T-cell (primary cell): Measurements from ENCODE around the gene RAB3IL1. TPM values are rescaled to one million over a fixed set of nuclear protein-coding genes. Genes with fewer than 3 reads are reported as not detected.

Source experiments
- ATAC-seq, 4 experiments: fragments of 200-7000 bp in 3 of 4; fragments of 150-1000 bp in 1 of 4; cut with Tn5 transposase; replicated peaks in 1 of 4; 1 replicate in 3 of 4; 2 replicates in 1 of 4; pipeline ENCODE4 v1.10.0; 2021; ENCODE audit warnings: moderate library complexity in 3 of 4, mild to moderate bottlenecking in 2 of 4, moderate number of reproducible peaks in 1 of 4
- CTCF ChIA-PET, 2 donors: fragments of 300-600 bp; sonication (Branson Sonifier 250); formaldehyde crosslinking; loops; one replicate each; lab custom pipeline; 2022; ENCODE audit warnings: antibody characterized with exemption in 2 of 2; lab: Charles Lee
- POLR2A ChIA-PET, 2 donors: fragments of 300-600 bp; sonication (Branson Sonifier 250); formaldehyde crosslinking; loops; one replicate each; lab custom pipeline; 2022; ENCODE audit warnings: antibody characterized with exemption in 2 of 2; lab: Charles Lee
- DNase-seq, 35 experiments: peaks; one replicate each; pipeline versions ENCODE4 v3.0.0 to v3.0.0-alpha.2; 2013 to 2023
- H3K27ac ChIP-seq: one replicate; pipeline ENCODE4 v1.5.1; 2013; ENCODE audit warnings: low read length
- H3K27me3 ChIP-seq, 2 experiments: replicated peaks in 1 of 2; 1 replicate in 1 of 2; 2 replicates in 1 of 2; pipeline versions ENCODE4 v1.6.1 to v1.7.0; 2013; ENCODE audit warnings: low read length in 1 of 2, mixed read lengths in 1 of 2; ENCODE audit not compliant: control insufficient read depth in 2 of 2, insufficient read depth in 2 of 2; ENCODE audit errors: extremely low read depth in 1 of 2
- H3K36me3 ChIP-seq, 2 donors: 1 replicate in 1 of 2; 2 replicates in 1 of 2; pipeline versions ENCODE4 v1.6.1 to v1.7.0; 2013; ENCODE audit warnings: low read length in 1 of 2; ENCODE audit not compliant: control insufficient read depth in 2 of 2, insufficient read depth in 1 of 2; ENCODE audit errors: extremely low read depth in 1 of 2
- H3K4me1 ChIP-seq, 2 experiments: 1 replicate in 1 of 2; 2 replicates in 1 of 2; pipeline versions ENCODE4 v1.6.1 to v1.7.0; 2013; ENCODE audit warnings: low read length in 2 of 2, mixed read lengths in 1 of 2; ENCODE audit not compliant: insufficient read depth in 2 of 2, control insufficient read depth in 1 of 2; ENCODE audit errors: extremely low read depth in 1 of 2
- H3K4me3 ChIP-seq, 2 donors: 1 replicate in 1 of 2; 2 replicates in 1 of 2; pipeline versions ENCODE4 v1.5.1 to v1.7.0; 2013; ENCODE audit warnings: mild to moderate bottlenecking in 2 of 2, low read length in 1 of 2, moderate library complexity in 1 of 2; ENCODE audit not compliant: control insufficient read depth in 1 of 2; ENCODE audit errors: extremely low read depth in 1 of 2
- H3K9me3 ChIP-seq: 2 replicates; pipeline ENCODE4 v1.7.0; 2013
- H3K27ac Mint-ChIP-seq, 2 donors: one replicate each; pipeline ENCODE4 v1.8.0; 2020 to 2021; ENCODE audit warnings: mild to moderate bottlenecking in 2 of 2, mixed read lengths in 2 of 2
- H3K27me3 Mint-ChIP-seq, 2 donors: one replicate each; pipeline ENCODE4 v1.8.0; 2021 to 2022; ENCODE audit warnings: mixed read lengths in 2 of 2
- H3K36me3 Mint-ChIP-seq: one replicate; pipeline ENCODE4 v1.8.0; 2021; ENCODE audit warnings: mixed read lengths
- H3K4me1 Mint-ChIP-seq, 3 donors: one replicate each; pipeline ENCODE4 v1.8.0; 2020 to 2022; ENCODE audit warnings: mixed read lengths in 3 of 3, mild to moderate bottlenecking in 1 of 3
- H3K4me3 Mint-ChIP-seq, 3 donors: one replicate each; pipeline ENCODE4 v1.8.0; 2020 to 2022; ENCODE audit warnings: mild to moderate bottlenecking in 3 of 3, mixed read lengths in 3 of 3, moderate library complexity in 3 of 3
- H3K9me3 Mint-ChIP-seq, 3 donors: one replicate each; pipeline ENCODE4 v1.8.0; 2020 to 2022; ENCODE audit warnings: mixed read lengths in 3 of 3
- WGBS: methylation state at CpG from one replicate; pipeline ENCODE4 v1.1.5; 2013; ENCODE audit warnings: missing lambda C conversion rate; ENCODE audit not compliant: insufficient coverage; 5-methylcytosine and 5-hydroxymethylcytosine counted together
- total RNA-seq, 35 experiments: library from RNA in 6 of 35; stranded (reverse) in 6 of 35; fragments of 120-200 nt in 1 of 35; gene quantifications; one replicate each; pipeline versions ENCODE4 v1.2.1 to v1.2.4 and lab custom pipeline; 2013 to 2026

RAB3IL1 gene
- total RNA-seq, 5 donors from 2014 or later (not counting 1 experiment from before 2014, with no cell fraction given), result 0.12 to 0.28 TPM; not detected in 3

GRCh38 chr11:61869708-61870451 lies 47.5 kb downstream of the RAB3IL1 start:
- Histone ChIP-seq H3K4me1 (peaks cover 0 to 7% of the 10 kb centered on the region in 2 experiments), H3K4me3 (no peak overlapping the region), H3K27me3 (peaks cover 0 to 27% of the 10 kb centered on the region in 2 experiments), H3K9me3 (no peaks in the 10 kb centered on the region), H3K36me3 (peaks cover 0 to 5% of the 10 kb centered on the region in 2 donors), H3K27ac (no peak overlapping the region)
- 89% methylated on average over 18 of the region's 21 CpGs for WGBS
- CTCF ChIA-PET, result interaction anchor here (0.7 to 2.5 kb wide), 5 partner anchors 72 to 242 kb away, joined by 3 to 11 read pairs (median 7); no protein-coding TSS in a partner anchor
- H3K4me3 Mint-ChIP-seq, result no peak overlapping the region
- POLR2A ChIA-PET, result no interaction called here
- H3K4me1 Mint-ChIP-seq, result peaks cover 6 to 8% (median 7%) of the 10 kb centered on the region in 3 donors
- DNase-seq (no peak), ATAC-seq (no peak)
- no peaks in the 10 kb centered on the region for H3K9me3 Mint-ChIP-seq
- no peaks in the 10 kb centered on the region for H3K36me3 Mint-ChIP-seq
- H3K27ac Mint-ChIP-seq, result no peak overlapping the region
- H3K27me3 Mint-ChIP-seq, result peaks cover 0 to 7% of the 10 kb centered on the region in 2 donors

- Mint-ChIP-seq H3K27ac (no peak overlapping the region), H3K4me1 (peaks cover 6 to 8% (median 7%) of the 10 kb centered on the region in 3 donors), H3K27me3 (peaks cover 0 to 7% of the 10 kb centered on the region in 2 donors), H3K4me3 (no peak overlapping the region), H3K9me3 (no peaks in the 10 kb centered on the region), H3K36me3 (no peaks in the 10 kb centered on the region)
- Histone ChIP-seq H3K9me3 (no peaks in the 10 kb centered on the region), H3K4me1 (peaks cover 0 to 7% of the 10 kb centered on the region in 2 experiments), H3K27me3 (peaks cover 0 to 27% of the 10 kb centered on the region in 2 experiments), H3K4me3 (no peak overlapping the region), H3K27ac (no peak overlapping the region), H3K36me3 (peaks cover 0 to 5% of the 10 kb centered on the region in 2 donors)
- ChIA-PET POLR2A (no interaction called here), CTCF (interaction anchor here (1.0 to 2.5 kb wide), 2 partner anchors 212 to 239 kb away, joined by 11 read pairs; no protein-coding TSS in a partner anchor)
- no peak for ATAC-seq
- DNase-seq, result no peak
- WGBS, result 70% methylated on average over 2 of the region's 4 CpGs
These were observed 48.0 kb downstream of the RAB3IL1 start for GRCh38 chr11:61869429-61869707.

- H3K4me3 ChIP-seq, result no peak overlapping the region
- WGBS, result 72% methylated on average over 9 of the region's 14 CpGs
- ATAC-seq (no peak), DNase-seq (no peak)
- peaks cover 0 to 7% of the 10 kb centered on the region in 2 donors for H3K36me3 ChIP-seq
- Mint-ChIP-seq H3K4me1 (peaks cover 6 to 8% (median 7%) of the 10 kb centered on the region in 3 donors), H3K27ac (no peak overlapping the region), H3K27me3 (peaks cover 0 to 7% of the 10 kb centered on the region in 2 donors), H3K9me3 (no peaks in the 10 kb centered on the region), H3K36me3 (no peaks in the 10 kb centered on the region), H3K4me3 (no peak overlapping the region)
- ChIA-PET CTCF (interaction anchor here (1.0 to 2.5 kb wide), 2 partner anchors 213 to 240 kb away, joined by 11 read pairs; no protein-coding TSS in a partner anchor), POLR2A (no interaction called here)
- no peaks in the 10 kb centered on the region for H3K9me3 ChIP-seq
- no peak overlapping the region for H3K27ac ChIP-seq
- peaks cover 0 to 7% of the 10 kb centered on the region in 2 experiments for H3K4me1 ChIP-seq
- H3K27me3 ChIP-seq, result peaks cover 0 to 27% of the 10 kb centered on the region in 2 experiments
These were observed 48.6 kb downstream of the RAB3IL1 start for GRCh38 chr11:61868571-61869428.

GRCh38 chr11:61866958-61867343 lies 50.4 kb downstream of the RAB3IL1 start:
- peaks cover 0 to 11% of the 10 kb centered on the region in 2 donors for H3K36me3 ChIP-seq
- DNase-seq, result no peak
- no peak overlapping the region for H3K4me3 ChIP-seq
- no peaks in the 10 kb centered on the region for H3K9me3 ChIP-seq
- Mint-ChIP-seq H3K36me3 (no peaks in the 10 kb centered on the region), H3K4me1 (peaks cover 6 to 8% (median 7%) of the 10 kb centered on the region in 3 donors), H3K27me3 (peaks cover 0 to 7% of the 10 kb centered on the region in 2 donors), H3K4me3 (no peak overlapping the region), H3K27ac (no peak overlapping the region), H3K9me3 (no peaks in the 10 kb centered on the region)
- no peak for ATAC-seq
- H3K27me3 ChIP-seq, result peaks cover 0 to 25% of the 10 kb centered on the region in 2 experiments
- POLR2A ChIA-PET, result interaction anchor here in 1 of 2 donors (0.6 kb wide), 1 partner anchor 50 kb away, joined by 7 read pairs; no protein-coding TSS in a partner anchor
- peaks cover 0 to 7% of the 10 kb centered on the region in 2 experiments for H3K4me1 ChIP-seq
- no peak overlapping the region for H3K27ac ChIP-seq
- 85% methylated on average over 3 of the region's 6 CpGs for WGBS
- CTCF ChIA-PET, result no interaction called here

GRCh38 chr11:61866231-61866957 lies 51.0 kb downstream of the RAB3IL1 start:
- peaks cover 0 to 24% of the 10 kb centered on the region in 2 experiments for H3K27me3 ChIP-seq
- CTCF ChIA-PET, result no interaction called here
- no peak for ATAC-seq

More at GRCh38 chr11:61866231-61866957, 51.0 kb downstream of the RAB3IL1 start:
- H3K27ac Mint-ChIP-seq, result no peak overlapping the region
- no peak overlapping the region for H3K4me3 ChIP-seq
- H3K36me3 ChIP-seq, result peaks cover 0 to 11% of the 10 kb centered on the region in 2 donors
- POLR2A ChIA-PET, result no interaction called here
- H3K9me3 ChIP-seq, result no peaks in the 10 kb centered on the region
- H3K9me3 Mint-ChIP-seq, result no peaks in the 10 kb centered on the region
- H3K4me1 Mint-ChIP-seq, result peaks cover 6 to 7% (median 7%) of the 10 kb centered on the region in 3 donors
- H3K36me3 Mint-ChIP-seq, result no peaks in the 10 kb centered on the region
- peaks cover 0 to 7% of the 10 kb centered on the region in 2 donors for H3K27me3 Mint-ChIP-seq
- H3K4me1 ChIP-seq, result peaks cover 0 to 5% of the 10 kb centered on the region in 2 experiments
- WGBS, result 84% methylated on average over 15 of the region's 18 CpGs
- H3K4me3 Mint-ChIP-seq, result no peak overlapping the region
- no peak for DNase-seq
- no peak overlapping the region for H3K27ac ChIP-seq
